HEK293T (cell line): ENCODE data around the gene LRFN4.

Experiments used
- ARNT ChIP-seq: fragments of 450-650 bp; IDR thresholded peaks from 2 replicates; pipeline ENCODE4 v1.6.1; 2017; ENCODE audit warnings: mild to moderate bottlenecking
- BHLHE40 ChIP-seq: fragments of 450-650 bp; IDR thresholded peaks from 2 replicates; pipeline ENCODE4 v1.6.1; 2016; ENCODE audit warnings: mild to moderate bottlenecking, moderate library complexity, borderline replicate concordance
- FOXM1 ChIP-seq: fragments of 450-650 bp; IDR thresholded peaks from 2 replicates; pipeline ENCODE4 v1.6.1; 2017; ENCODE audit warnings: mild to moderate bottlenecking, borderline replicate concordance
- HDGF ChIP-seq: fragments of 450-650 bp; IDR thresholded peaks from 2 replicates; pipeline ENCODE4 v1.6.1; 2017; ENCODE audit warnings: antibody characterized with exemption, borderline replicate concordance
- L3MBTL2 ChIP-seq: fragments of 450-650 bp; conservative IDR thresholded peaks from 2 replicates; pipeline ENCODE4 v1.6.1; 2016; ENCODE audit warnings: mild to moderate bottlenecking
- NFRKB ChIP-seq: fragments of 450-650 bp; IDR thresholded peaks from 2 replicates; pipeline ENCODE4 v1.6.1; 2016; ENCODE audit warnings: mild to moderate bottlenecking, moderate library complexity
- SP1 ChIP-seq: fragments of 450-650 bp; IDR thresholded peaks from 2 replicates; pipeline ENCODE4 v1.6.1; 2017
- SUZ12 ChIP-seq: fragments of 450-650 bp; IDR thresholded peaks from 2 replicates; pipeline ENCODE4 v1.6.1; 2016; ENCODE audit warnings: mild to moderate bottlenecking
- TARDBP ChIP-seq: fragments of 450-650 bp; IDR thresholded peaks from 2 replicates; pipeline ENCODE4 v1.6.1; 2016
- ZNF384 ChIP-seq: fragments of 450-650 bp; IDR thresholded peaks from 2 replicates; pipeline ENCODE4 v1.6.1; 2016

- TF ChIP-seq TARDBP = no peak
- TF ChIP-seq BHLHE40 = no peak
- TF ChIP-seq SUZ12 = no peak
- TF ChIP-seq SP1 = no peak
- TF ChIP-seq HDGF = no peak
- no peak for TF ChIP-seq FOXM1
- no peak for TF ChIP-seq ZNF384
- no peak for TF ChIP-seq ARNT
- TF ChIP-seq L3MBTL2 = no peak
- no peak for TF ChIP-seq NFRKB
These were observed 33.1 kb downstream of the LRFN4 start for GRCh38 chr11:66889960-66890359.
